Endodermal cell (in vitro differentiated cells): ENCODE measurements around the gene WDR77. TPM values are rescaled to one million over a fixed set of nuclear protein-coding genes. Genes with fewer than 3 reads are reported as not detected.

ENCODE experiments used
- DNase-seq: peaks from one replicate; pipeline ENCODE4 v3.0.0-alpha.2; 2017
- H3K27ac ChIP-seq: 2 replicates; pipeline ENCODE4 v1.5.1; 2013; ENCODE audit warnings: mild to moderate bottlenecking, low read depth, low read length, moderate library complexity
- H3K27me3 ChIP-seq: 2 replicates; pipeline ENCODE4 v1.6.1; 2013; ENCODE audit warnings: mild to moderate bottlenecking, low read length, moderate library complexity; ENCODE audit not compliant: insufficient read depth, control insufficient read depth, poor library complexity, severe bottlenecking
- H3K36me3 ChIP-seq: 2 replicates; pipeline ENCODE4 v1.7.0; 2013; ENCODE audit warnings: mild to moderate bottlenecking, low read length, moderate library complexity; ENCODE audit not compliant: control insufficient read depth, insufficient read depth
- H3K4me1 ChIP-seq: one replicate; pipeline ENCODE4 v1.7.0; 2013; ENCODE audit warnings: low read length; ENCODE audit not compliant: control insufficient read depth, insufficient read depth
- H3K4me3 ChIP-seq: 2 replicates; pipeline ENCODE4 v1.5.1; 2013; ENCODE audit warnings: mild to moderate bottlenecking, low read length, moderate library complexity
- H3K9ac ChIP-seq: 2 replicates; pipeline ENCODE4 v1.6.1; 2013; ENCODE audit warnings: mild to moderate bottlenecking, low read length, moderate library complexity; ENCODE audit not compliant: poor library complexity, severe bottlenecking; ENCODE audit errors: extremely low read depth
- H3K9me3 ChIP-seq: 2 replicates; pipeline ENCODE4 v1.6.1; 2013; ENCODE audit warnings: mild to moderate bottlenecking, low read length, moderate library complexity; ENCODE audit not compliant: control insufficient read depth
- H3K27ac Mint-ChIP-seq: 2 replicates; pipeline ENCODE4 v1.8.0; 2020; ENCODE audit warnings: mixed read lengths
- H3K27me3 Mint-ChIP-seq: 2 replicates; pipeline ENCODE4 v1.8.0; 2021; ENCODE audit warnings: mild to moderate bottlenecking, mixed read lengths; ENCODE audit not compliant: insufficient read depth
- H3K36me3 Mint-ChIP-seq: 2 replicates; pipeline ENCODE4 v1.8.0; 2020; ENCODE audit warnings: low read depth, mixed read lengths
- H3K4me1 Mint-ChIP-seq: 2 replicates; pipeline ENCODE4 v1.8.0; 2020; ENCODE audit warnings: mixed read lengths
- H3K4me3 Mint-ChIP-seq: 2 replicates; pipeline ENCODE4 v1.8.0; 2020; ENCODE audit warnings: mild to moderate bottlenecking, moderate library complexity, mixed read lengths
- H3K9me3 Mint-ChIP-seq: 2 replicates; pipeline ENCODE4 v1.8.0; 2020; ENCODE audit warnings: mild to moderate bottlenecking, mixed read lengths
- CTCF ChIP-seq: fragments of 200-600 bp; sonication (generic); conservative IDR thresholded peaks from 2 replicates; pipeline ENCODE4 v1.5.0; 2021; ENCODE audit warnings: antibody characterized with exemption, mild to moderate bottlenecking
- WGBS, 2 experiments: methylation state at CpG; one replicate each; pipeline versions ENCODE4 v1.1.5 to v1.1.7; 2013; ENCODE audit warnings: missing lambda C conversion rate in 2 of 2, mixed read lengths in 1 of 2; ENCODE audit not compliant: insufficient coverage in 1 of 2, insufficient read length in 1 of 2; 5-methylcytosine and 5-hydroxymethylcytosine counted together
- total RNA-seq, 2 donors: library from RNA; stranded (reverse); fragmentation: NEBNext Ultra II Directional in 1 of 2; extraction: Animal tissue kit (Norgen Biotek cat#: 25700) in 1 of 2; gene quantifications; 2 replicates in 1 of 2; 3 replicates in 1 of 2; pipeline ENCODE4 v1.2.1, GENCODE V29; 2021

WDR77 gene
- total RNA-seq, 2 donors from 2014 or later = 60.4 to 68.4 TPM

GRCh38 chr1:111448482-111448917, 556 bp downstream of the WDR77 start:
- Mint-ChIP-seq H3K27ac (peak overlapping the region; percentile 97), H3K4me3 (peak overlapping the region; percentile 99), H3K9me3 (no peaks in the 10 kb centered on the region), H3K27me3 (no peaks in the 10 kb centered on the region), H3K36me3 (peaks cover 39% of the 10 kb centered on the region), H3K4me1 (peaks cover 32% of the 10 kb centered on the region)
- Histone ChIP-seq H3K9me3 (no peaks in the 10 kb centered on the region), H3K4me3 (peak overlapping the region; percentile 99), H3K36me3 (peaks cover 43% of the 10 kb centered on the region), H3K27me3 (no peaks in the 10 kb centered on the region), H3K9ac (peak overlapping the region; percentile 93), H3K4me1 (peaks cover 2% of the 10 kb centered on the region), H3K27ac (no peak overlapping the region)
- TF ChIP-seq CTCF = no peak
- no peak for DNase-seq
- 0 to 1% methylated on average over 7 to 21 of the region's 25 CpGs for WGBS, 2 experiments

- peak overlapping the region; percentile 99 for H3K4me3 Mint-ChIP-seq
- H3K27me3 Mint-ChIP-seq = no peaks in the 10 kb centered on the region
- Histone ChIP-seq H3K4me3 (peak overlapping the region; percentile 99), H3K36me3 (peaks cover 53% of the 10 kb centered on the region), H3K9ac (peak overlapping the region; percentile 93), H3K27ac (no peak overlapping the region), H3K4me1 (peaks cover 2% of the 10 kb centered on the region), H3K9me3 (no peaks in the 10 kb centered on the region), H3K27me3 (no peaks in the 10 kb centered on the region)
- H3K4me1 Mint-ChIP-seq = peaks cover 32% of the 10 kb centered on the region
- H3K36me3 Mint-ChIP-seq = peaks cover 49% of the 10 kb centered on the region
- DNase-seq = no peak
- no peaks in the 10 kb centered on the region for H3K9me3 Mint-ChIP-seq
- peak overlapping the region; percentile 79 for H3K27ac Mint-ChIP-seq
- 75 to 81% methylated on average over 4 of the region's 4 CpGs for WGBS, 2 experiments
- no peak for TF ChIP-seq CTCF
These were observed 1.8 kb downstream of the WDR77 start for GRCh38 chr1:111446967-111447892.

DNA sequence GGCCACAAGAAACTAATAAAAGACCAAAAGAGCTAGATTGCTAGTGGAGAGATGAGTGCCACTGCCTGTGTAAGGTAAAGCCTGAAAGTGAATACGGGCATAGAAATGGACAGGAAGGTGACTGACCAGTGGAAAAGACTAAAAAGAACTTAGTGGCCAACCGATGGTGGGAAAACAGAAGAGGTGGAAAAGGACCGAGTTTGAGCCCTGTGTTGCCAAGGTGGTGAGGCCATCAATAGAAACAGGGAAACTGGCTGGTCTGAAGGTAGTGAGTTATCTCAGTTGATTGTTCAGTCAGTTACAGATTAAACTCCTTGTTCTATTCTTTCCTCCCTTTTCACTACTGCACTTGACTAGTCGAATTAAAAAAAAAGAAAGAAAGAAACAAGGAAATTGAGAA, 2.5 kb downstream of the WDR77 start:
- Histone ChIP-seq H3K9ac (no peak overlapping the region), H3K9me3 (no peaks in the 10 kb centered on the region), H3K4me3 (peak overlapping the region; percentile 99), H3K27ac (no peak overlapping the region), H3K27me3 (no peaks in the 10 kb centered on the region), H3K4me1 (peaks cover 2% of the 10 kb centered on the region), H3K36me3 (peaks cover 59% of the 10 kb centered on the region)
- 83 to 91% methylated on average over 3 to 4 of the region's 4 CpGs for WGBS, 2 experiments
- Mint-ChIP-seq H3K27ac (peak overlapping the region; percentile 79), H3K27me3 (no peaks in the 10 kb centered on the region), H3K4me1 (peaks cover 35% of the 10 kb centered on the region), H3K9me3 (no peaks in the 10 kb centered on the region), H3K36me3 (peaks cover 48% of the 10 kb centered on the region), H3K4me3 (peak overlapping the region; percentile 99)
- no peak for DNase-seq
- TF ChIP-seq CTCF = no peak
